Stimulated activated CD8-positive, alpha-beta memory T cell treated with anti-CD3 and anti-CD28 coated beads, Interleukin-15, amount 100 ng/mL, for 24 hours (primary cell): ENCODE data around the gene SARDH.

Source experiments
- DNase-seq: peaks from one replicate; pipeline ENCODE4 v3.0.0-alpha.2; 2020; ENCODE audit warnings: low read depth

Gene SARDH

GRCh38 chr9:133734590-133735414 is 3.4 kb downstream of the SARDH start:
- DNase-seq: no peak

DNA sequence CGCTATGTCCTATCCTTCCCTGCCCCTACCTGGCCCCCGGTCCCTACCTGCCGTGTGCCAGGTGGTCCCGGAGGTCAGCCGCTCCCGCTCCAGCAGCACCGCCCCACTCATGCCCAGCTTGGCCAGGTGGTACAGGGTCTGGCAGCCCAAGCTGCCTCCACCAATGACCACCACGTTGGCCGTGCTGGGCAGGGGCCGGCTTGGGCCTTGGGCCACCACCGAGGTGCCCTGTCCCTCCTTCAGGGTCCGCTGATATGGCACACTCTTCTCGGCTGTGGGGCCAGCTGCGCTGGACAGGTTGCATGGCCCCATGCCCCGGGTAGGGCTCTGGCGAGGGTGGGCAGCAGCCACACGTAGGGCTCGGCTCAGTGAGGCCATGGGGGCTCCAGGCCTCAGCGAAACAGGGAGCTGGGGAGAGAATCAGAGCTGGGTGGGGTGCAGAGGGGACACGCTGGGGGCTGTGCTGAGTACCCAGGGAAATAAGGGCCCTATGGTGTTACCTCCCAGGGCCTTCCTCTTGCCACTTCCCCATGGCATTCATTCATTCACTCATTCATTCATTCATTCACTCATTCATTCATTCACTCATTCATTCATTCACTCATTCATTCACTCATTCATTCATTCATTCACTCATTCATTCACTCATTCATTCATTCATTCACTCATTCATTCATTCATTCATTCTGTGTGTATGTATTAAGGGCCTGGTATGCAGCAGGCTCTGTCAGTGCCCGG is 4.2 kb downstream of the SARDH start:
- DNase-seq: no peak

DNA sequence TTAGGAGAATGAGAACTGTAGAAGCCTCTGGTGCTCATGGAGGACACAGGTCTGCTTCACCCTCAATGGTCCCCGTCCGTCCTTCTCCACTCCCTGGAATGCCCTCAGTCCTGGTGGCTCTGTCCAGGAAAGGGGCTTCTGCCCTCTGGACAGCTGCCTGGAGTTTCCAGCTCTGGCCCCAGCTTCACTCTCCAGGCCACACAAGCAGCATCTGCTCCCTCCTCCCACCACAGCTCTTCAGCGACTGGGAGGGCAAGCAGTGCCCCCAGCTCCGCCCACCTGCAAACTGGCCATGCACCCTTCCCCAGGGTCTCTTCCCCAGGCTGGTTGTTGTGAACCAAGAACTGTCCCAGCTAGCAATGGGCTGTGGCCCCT is 4.7 kb downstream of the SARDH start:
- no peak for DNase-seq

- no peak for DNase-seq
Observed at GRCh38 chr9:133732639-133733408, 5.3 kb downstream of the SARDH start.

GRCh38 chr9:133731876-133732638 is 6.1 kb downstream of the SARDH start:
- DNase-seq: no peak

DNA sequence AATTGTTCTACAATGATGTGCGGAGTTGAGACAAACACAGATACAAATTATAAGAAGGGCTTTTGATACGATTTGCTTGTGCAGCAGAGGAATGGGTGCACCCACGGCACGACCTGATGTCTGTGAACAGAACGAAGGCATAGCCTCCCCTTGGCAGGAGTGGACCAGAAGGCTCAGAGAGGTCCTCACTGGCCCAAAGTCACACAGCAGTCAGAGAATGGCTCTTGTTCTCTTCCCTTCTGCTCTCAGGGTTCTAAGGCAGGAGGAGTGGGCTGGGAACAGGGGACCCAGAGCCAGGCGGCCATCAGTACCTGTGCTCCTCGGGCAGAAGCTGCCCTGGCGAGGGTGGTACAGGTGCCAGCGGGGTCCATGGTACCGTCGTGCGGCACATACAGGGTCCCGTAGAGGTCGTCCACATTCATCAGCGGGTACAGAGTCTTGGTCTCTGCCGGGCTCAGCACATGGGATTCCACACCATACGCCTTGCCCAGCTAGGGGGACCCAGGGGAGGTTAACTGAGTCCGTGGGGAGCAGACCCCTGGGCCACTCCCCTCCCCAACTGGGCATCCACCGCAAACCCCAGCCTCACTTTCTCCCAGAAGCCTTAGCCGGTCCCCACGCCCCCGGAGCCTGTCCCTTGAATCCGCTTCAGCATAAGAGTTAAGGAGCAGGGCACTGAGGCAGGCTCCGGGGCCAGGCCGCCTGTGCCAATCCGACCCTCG is 7.0 kb downstream of the SARDH start:
- no peak for DNase-seq

DNA sequence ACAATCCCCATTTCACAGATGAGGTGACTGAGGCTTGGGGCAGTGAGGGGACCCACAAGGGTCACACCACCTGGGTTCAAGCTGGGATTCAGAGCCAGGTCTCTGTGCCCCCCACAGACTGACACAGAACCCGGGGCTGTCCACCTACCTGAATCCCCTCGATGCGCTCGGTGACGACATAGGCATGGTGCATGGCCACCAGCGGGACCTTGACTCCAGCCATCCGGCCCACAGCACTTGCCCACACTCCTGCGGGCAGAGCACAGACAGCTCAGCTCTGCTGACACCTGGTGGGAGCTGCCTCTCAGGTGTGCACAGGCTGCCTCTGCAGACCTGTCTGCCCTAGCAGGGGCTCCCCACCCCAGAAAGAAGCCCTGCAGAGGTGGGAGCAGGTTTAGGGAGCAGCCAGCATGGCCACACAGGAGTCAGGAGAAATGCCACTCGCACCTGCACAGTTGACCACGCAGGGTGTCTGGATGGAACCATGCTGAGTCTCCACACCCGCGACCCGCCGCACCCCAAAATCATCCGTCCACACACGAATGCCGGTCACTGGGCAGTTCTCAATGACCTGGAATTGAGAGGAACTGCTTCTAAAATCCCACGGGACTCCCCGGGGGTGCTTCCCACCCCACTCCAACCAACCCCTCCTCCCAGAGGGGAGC is 8.4 kb downstream of the SARDH start:
- DNase-seq: no peak

GRCh38 chr9:133728856-133729616 is 9.1 kb downstream of the SARDH start:
- no peak for DNase-seq

DNA sequence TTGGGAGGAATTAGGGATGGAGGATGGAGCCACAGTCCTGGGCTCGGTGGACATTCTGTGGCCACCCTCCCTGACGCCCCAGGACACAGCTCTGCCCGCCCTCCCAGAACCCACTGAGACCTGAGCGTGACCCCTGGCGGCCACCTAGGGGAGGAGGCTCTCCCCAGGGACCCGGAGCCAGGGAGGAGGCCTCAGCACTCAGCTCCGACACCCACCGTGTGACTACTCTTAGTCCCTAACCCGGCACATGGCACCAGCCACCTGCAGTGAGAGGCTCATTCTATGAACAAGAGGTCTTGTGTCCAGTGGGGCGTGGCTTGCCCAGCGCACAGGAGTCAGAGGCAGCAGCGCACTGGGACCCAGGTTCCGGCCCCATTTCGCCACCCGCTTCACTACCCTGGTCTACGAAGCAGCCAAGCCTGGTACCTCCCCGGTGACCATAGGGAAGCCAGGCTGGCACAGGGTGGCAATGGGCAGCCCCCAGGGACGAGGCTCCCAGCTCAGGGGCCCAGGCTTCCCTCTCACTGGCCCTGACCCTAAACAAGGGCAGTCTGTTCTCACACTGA is 10.2 kb downstream of the SARDH start:
- DNase-seq: no peak

GRCh38 chr9:133727277-133727875 is 10.8 kb downstream of the SARDH start:
- DNase-seq: no peak

GRCh38 chr9:133726401-133727276 is 11.5 kb downstream of the SARDH start:
- DNase-seq: no peak

- DNase-seq: no peak
Observed at GRCh38 chr9:133725886-133726285, 12.3 kb downstream of the SARDH start.

DNA sequence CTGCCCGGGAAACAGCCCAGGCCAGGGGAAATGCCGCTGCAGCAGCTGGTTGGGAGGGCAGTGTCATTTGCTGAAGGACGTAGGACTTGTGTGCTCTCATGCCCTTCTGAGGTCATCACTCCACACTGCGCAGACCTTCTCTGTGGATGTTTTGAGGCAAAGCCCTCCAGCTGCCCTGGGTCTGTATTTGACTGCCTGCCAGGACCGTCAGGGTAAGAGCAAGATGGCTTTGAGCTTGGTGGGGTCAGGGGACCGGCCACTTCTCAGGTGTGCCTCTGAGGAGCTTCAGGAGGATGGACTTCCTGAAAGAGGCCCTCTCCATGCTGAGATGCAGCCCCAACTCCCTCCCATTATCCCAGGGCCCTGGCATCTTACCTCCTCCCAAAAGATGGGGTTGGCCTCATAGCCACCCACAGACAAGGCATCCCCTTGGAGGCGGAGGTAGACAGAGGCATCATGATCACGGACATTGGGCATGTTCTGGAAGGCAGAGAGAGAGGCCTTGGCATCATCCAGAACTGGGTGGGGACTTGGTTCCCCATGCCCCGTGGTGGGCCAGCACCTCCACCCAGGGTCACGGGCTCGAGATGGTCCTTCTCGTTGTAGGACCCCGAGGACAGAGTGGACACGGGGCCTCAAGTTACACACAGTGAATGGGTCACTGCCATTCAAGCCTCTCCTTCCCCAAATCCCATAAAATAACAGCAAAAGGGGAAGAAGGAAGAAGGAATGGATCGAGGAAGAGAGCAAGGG is 19.4 kb downstream of the SARDH start:
- no peak for DNase-seq

DNA sequence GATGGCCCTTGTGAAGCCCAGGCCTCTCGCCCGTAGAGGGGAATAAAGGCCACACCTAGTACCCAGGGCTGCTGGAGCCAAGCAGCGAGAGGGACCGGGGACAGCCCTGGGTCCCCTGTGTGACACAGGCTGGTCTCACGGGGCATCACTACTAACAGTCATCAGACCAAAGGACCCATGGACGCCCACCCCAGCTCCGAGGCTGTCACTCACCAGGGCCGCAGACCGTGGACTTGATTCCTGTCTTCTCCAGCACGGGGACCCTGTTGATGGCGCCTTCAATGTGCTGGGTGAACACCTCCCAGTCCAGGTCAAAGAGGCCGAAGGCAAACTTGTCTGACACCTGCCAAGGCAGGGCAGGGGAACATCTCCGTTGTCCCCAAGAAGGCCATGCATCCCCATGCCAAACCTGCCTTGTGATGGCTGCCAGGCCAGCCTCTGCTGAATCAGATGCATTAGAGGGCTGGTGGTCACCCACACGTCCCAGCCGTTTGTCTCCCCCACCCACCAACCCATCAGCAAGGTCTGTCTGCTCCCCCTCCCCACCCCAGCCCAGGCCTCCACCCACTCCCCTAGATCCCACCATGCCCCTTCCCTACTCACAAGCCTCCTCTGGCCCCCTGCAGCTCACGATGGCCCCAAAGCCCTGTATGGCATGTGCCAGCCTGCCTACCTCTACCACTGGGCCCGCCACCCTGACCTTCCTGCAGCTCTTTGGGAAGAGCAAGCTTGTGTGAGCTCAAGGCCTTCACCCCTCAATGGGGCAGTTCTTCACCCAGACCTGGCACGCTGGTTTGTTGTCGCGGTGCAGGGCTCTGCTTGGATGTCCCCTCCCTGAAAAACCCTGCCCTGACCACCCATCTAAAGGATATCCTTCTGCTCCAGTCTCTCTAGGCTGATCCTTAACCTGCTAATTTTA is 20.8 kb downstream of the SARDH start:
- DNase-seq: no peak

DNA sequence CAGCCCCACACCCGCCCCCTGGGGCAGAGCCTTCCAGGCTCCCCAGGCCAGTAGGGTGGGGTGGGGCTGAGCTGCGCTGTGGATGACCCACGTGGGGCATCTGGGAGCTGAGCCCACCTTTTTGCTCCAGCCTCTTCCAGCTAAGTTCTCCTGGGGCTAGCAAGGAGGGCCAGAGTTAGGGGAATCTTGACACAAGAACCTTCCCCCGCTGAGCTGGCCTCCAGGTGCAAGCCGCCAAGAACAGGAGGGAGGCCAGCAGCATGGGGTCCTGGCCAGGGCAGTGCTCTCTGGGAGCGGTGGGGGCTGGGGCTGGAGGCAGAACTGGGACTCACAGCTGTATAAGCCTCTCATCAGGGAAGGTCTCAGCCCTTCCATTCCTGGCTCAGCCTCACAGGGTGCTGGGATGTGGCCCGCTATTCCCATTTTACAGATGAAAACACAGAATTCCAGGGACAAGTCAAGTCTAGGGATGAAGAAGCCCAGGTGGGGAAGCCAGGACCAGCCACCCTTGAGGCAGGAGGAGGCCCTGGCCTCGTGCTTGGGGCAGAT is 21.5 kb downstream of the SARDH start:
- no peak for DNase-seq
